B cell (primary cell): ENCODE results near the gene YBEY. TPM values are rescaled to one million over a fixed set of nuclear protein-coding genes. Genes with fewer than 3 reads are reported as not detected.
"Not testable (repeated sequence)": the region's sequence is repeated elsewhere in the genome, so short reads cannot be mapped to it uniquely, and the experiment has no call there.

Experiments used
- ATAC-seq: fragments of 200-7000 bp; cut with Tn5 transposase; one replicate; pipeline ENCODE4 v1.10.0; 2021; ENCODE audit warnings: low read depth, mild to moderate bottlenecking, moderate number of reproducible peaks, moderate library complexity
- CTCF ChIA-PET: fragments of 350-600 bp; sonication (Branson Sonifier 250); formaldehyde crosslinking; loops from one replicate; lab custom pipeline; 2021; ENCODE audit warnings: antibody characterized with exemption, inconsistent platforms; lab: Charles Lee
- POLR2A ChIA-PET: fragments of 350-600 bp; sonication (Branson Sonifier 250); formaldehyde crosslinking; loops from one replicate; lab custom pipeline; 2021; ENCODE audit warnings: antibody characterized with exemption; lab: Charles Lee
- DNase-seq: peaks from one replicate; pipeline ENCODE4 v3.0.0; 2013
- H2AFZ ChIP-seq: 2 replicates; pipeline ENCODE4 v1.6.1; 2012; ENCODE audit warnings: mild to moderate bottlenecking, low read depth, low read length; ENCODE audit not compliant: insufficient read depth, poor library complexity, severe bottlenecking
- H3K27ac ChIP-seq, 2 donors: 1 replicate in 1 of 2; 2 replicates in 1 of 2; pipeline ENCODE4 v1.5.1; 2012 to 2013; ENCODE audit warnings: low read length in 2 of 2, mild to moderate bottlenecking in 2 of 2, moderate library complexity in 1 of 2
- H3K27me3 ChIP-seq, 4 experiments: fragments of 200-600 bp in 1 of 4; sonication (generic) in 1 of 4; replicated peaks in 1 of 4; 1 replicate in 2 of 4; 2 replicates in 2 of 4; pipeline versions ENCODE4 v1.6.1 to v1.7.0; 2013 to 2016; ENCODE audit warnings: low read length in 3 of 4, mild to moderate bottlenecking in 2 of 4, mixed read lengths in 1 of 4, moderate library complexity in 1 of 4; ENCODE audit not compliant: insufficient read depth in 4 of 4, control insufficient read depth in 3 of 4; ENCODE audit errors: control extremely low read depth in 1 of 4
- H3K36me3 ChIP-seq, 2 experiments: replicated peaks in 1 of 2; 1 replicate in 1 of 2; 2 replicates in 1 of 2; pipeline versions ENCODE4 v1.6.1 to v1.7.1; 2013; ENCODE audit warnings: low read length in 1 of 2; ENCODE audit not compliant: insufficient read depth in 2 of 2, control insufficient read depth in 1 of 2; ENCODE audit errors: control extremely low read depth in 1 of 2, extremely low read depth in 1 of 2
- H3K4me1 ChIP-seq, 2 donors: fragments of 200-600 bp in 1 of 2; sonication (generic) in 1 of 2; 1 replicate in 1 of 2; 2 replicates in 1 of 2; pipeline versions ENCODE4 v1.5.1 to v1.6.1; 2013 to 2017; ENCODE audit warnings: low read length in 2 of 2; ENCODE audit not compliant: control insufficient read depth in 2 of 2, insufficient read depth in 2 of 2
- H3K4me2 ChIP-seq: replicated peaks from 2 replicates; pipeline ENCODE3; 2012; ENCODE audit warnings: mild to moderate bottlenecking, low read depth, low read length; ENCODE audit not compliant: poor library complexity, severe bottlenecking
- H3K4me3 ChIP-seq, 5 experiments: fragments of 200-600 bp in 1 of 5; sonication (generic) in 1 of 5; 1 replicate in 3 of 5; 2 replicates in 2 of 5; pipeline versions ENCODE4 v1.5.1 to v1.7.0; 2011 to 2016; ENCODE audit warnings: low read length in 4 of 5, mild to moderate bottlenecking in 4 of 5, low read depth in 2 of 5, control low read depth in 1 of 5, moderate library complexity in 1 of 5; ENCODE audit not compliant: insufficient read depth in 1 of 5; ENCODE audit errors: control extremely low read depth in 1 of 5, extremely low read depth in 1 of 5
- H3K79me2 ChIP-seq: fragments of 200-600 bp; sonication (generic); one replicate; pipeline ENCODE4 v1.6.0; 2016; ENCODE audit warnings: low read length; ENCODE audit not compliant: control insufficient read depth, insufficient read depth
- H3K9ac ChIP-seq: fragments of 200-600 bp; sonication (generic); 2 replicates; pipeline ENCODE4 v1.6.1; 2017; ENCODE audit warnings: mild to moderate bottlenecking, low read length, moderate library complexity
- H3K9me3 ChIP-seq, 3 donors: one replicate each; pipeline versions ENCODE4 v1.6.1 to v1.7.1; 2013; ENCODE audit warnings: low read length in 2 of 3; ENCODE audit not compliant: control insufficient read depth in 2 of 3, insufficient read depth in 1 of 3; ENCODE audit errors: control extremely low read depth in 1 of 3
- H4K20me1 ChIP-seq: 2 replicates; pipeline ENCODE4 v1.6.0; 2012; ENCODE audit warnings: mild to moderate bottlenecking, low read length; ENCODE audit not compliant: insufficient read depth, control insufficient read depth, poor library complexity, severe bottlenecking
- H3K27ac Mint-ChIP-seq: one replicate; pipeline ENCODE4 v1.8.0; 2021; ENCODE audit warnings: mixed read lengths
- H3K27me3 Mint-ChIP-seq: one replicate; pipeline ENCODE4 v1.8.0; 2021; ENCODE audit warnings: mixed read lengths
- H3K4me1 Mint-ChIP-seq: one replicate; pipeline ENCODE4 v1.8.0; 2021; ENCODE audit warnings: mixed read lengths
- H3K4me3 Mint-ChIP-seq: one replicate; pipeline ENCODE4 v1.8.0; 2021; ENCODE audit warnings: mixed read lengths
- H3K9me3 Mint-ChIP-seq: one replicate; pipeline ENCODE4 v1.8.0; 2022; ENCODE audit warnings: mixed read lengths; ENCODE audit not compliant: insufficient read depth
- EZH2 ChIP-seq: IDR thresholded peaks from 2 replicates; pipeline ENCODE4 v1.6.1; 2012; ENCODE audit warnings: borderline replicate concordance, low read depth, mild to moderate bottlenecking, moderate library complexity, low read length; ENCODE audit not compliant: insufficient read depth, poor library complexity, severe bottlenecking
- WGBS: methylation state at CpG from one replicate; pipeline ENCODE4 v1.1.5; 2013; ENCODE audit warnings: missing lambda C conversion rate; ENCODE audit not compliant: insufficient coverage; 5-methylcytosine and 5-hydroxymethylcytosine counted together
- intact Hi-C: fragments of 100-400 bp; cut with micrococcal nuclease; formaldehyde crosslinking; loops from one replicate; pipeline ENCODE4 v1.10.0; 2022
- polyA plus RNA-seq: library from polyadenylated mRNA; depleted of rRNA; stranded (reverse); fragments of >200 nt; gene quantifications from 2 replicates; pipeline ENCODE4 v1.2.3, GENCODE V29; 2012
- total RNA-seq, 2 donors: library from RNA; stranded (reverse); fragments of 120-200 nt in 1 of 2; gene quantifications; 1 replicate in 1 of 2; 2 replicates in 1 of 2; pipeline versions ENCODE4 v1.2.3 to v1.2.4, GENCODE V29; 2013 to 2022
- TF ChIP-seq, protein P1 (sequence below): fragments of 200-600 bp; IDR thresholded peaks from one replicate; pipeline ENCODE4 v1.8.0; 2022; ENCODE audit warnings: antibody characterized with exemption, mild to moderate bottlenecking

Gene YBEY
- total and polyA plus RNA-seq, 2 donors (not counting 1 experiment from before 2014, with no cell fraction given) = 15.0 to 21.6 TPM

- Mint-ChIP-seq H3K27ac (no peak overlapping the region), H3K27me3 (no peaks in the 10 kb centered on the region), H3K9me3 (no peaks in the 10 kb centered on the region), H3K4me1 (no peaks in the 10 kb centered on the region), H3K4me3 (no peak overlapping the region)
- H2AFZ ChIP-seq = no peak overlapping the region
- H3K79me2 ChIP-seq = no peaks in the 10 kb centered on the region
- H3K9ac ChIP-seq = no peak overlapping the region
- POLR2A ChIA-PET = interaction anchor here (0.7 kb wide), 1 partner anchor 22 kb away, joined by 6 read pairs; no protein-coding TSS in a partner anchor
- H3K4me2 ChIP-seq = no peak overlapping the region
- no peaks in the 10 kb centered on the region for H4K20me1 ChIP-seq
- H3K36me3 ChIP-seq = peaks cover 2 to 67% of the 10 kb centered on the region in 2 experiments
- CTCF ChIA-PET = no interaction called here
- no peak for DNase-seq
- no peaks in the 10 kb centered on the region for H3K4me1 ChIP-seq
- TF ChIP-seq, protein P1, sequence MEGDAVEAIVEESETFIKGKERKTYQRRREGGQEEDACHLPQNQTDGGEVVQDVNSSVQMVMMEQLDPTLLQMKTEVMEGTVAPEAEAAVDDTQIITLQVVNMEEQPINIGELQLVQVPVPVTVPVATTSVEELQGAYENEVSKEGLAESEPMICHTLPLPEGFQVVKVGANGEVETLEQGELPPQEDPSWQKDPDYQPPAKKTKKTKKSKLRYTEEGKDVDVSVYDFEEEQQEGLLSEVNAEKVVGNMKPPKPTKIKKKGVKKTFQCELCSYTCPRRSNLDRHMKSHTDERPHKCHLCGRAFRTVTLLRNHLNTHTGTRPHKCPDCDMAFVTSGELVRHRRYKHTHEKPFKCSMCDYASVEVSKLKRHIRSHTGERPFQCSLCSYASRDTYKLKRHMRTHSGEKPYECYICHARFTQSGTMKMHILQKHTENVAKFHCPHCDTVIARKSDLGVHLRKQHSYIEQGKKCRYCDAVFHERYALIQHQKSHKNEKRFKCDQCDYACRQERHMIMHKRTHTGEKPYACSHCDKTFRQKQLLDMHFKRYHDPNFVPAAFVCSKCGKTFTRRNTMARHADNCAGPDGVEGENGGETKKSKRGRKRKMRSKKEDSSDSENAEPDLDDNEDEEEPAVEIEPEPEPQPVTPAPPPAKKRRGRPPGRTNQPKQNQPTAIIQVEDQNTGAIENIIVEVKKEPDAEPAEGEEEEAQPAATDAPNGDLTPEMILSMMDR = no peak
- TF ChIP-seq EZH2 = no peak
- ATAC-seq = no peak
- intact Hi-C loops = no loop called here
- WGBS = 100% methylated on average over 1 of the region's 5 CpGs
- no peak overlapping the region for H3K27ac ChIP-seq
- H3K9me3 ChIP-seq = no peaks in the 10 kb centered on the region
- no peaks in the 10 kb centered on the region for H3K27me3 ChIP-seq
- H3K4me3 ChIP-seq = no peak overlapping the region
These were observed 48.7 kb upstream of the YBEY start for GRCh38 chr21:46237474-46237873.

GRCh38 chr21:46239817-46240325 lies 46.3 kb upstream of the YBEY start:
- ChIA-PET POLR2A (no interaction called here), CTCF (interaction anchor here (1.3 kb wide), 1 partner anchor 11 kb away, joined by 5 read pairs; no protein-coding TSS in a partner anchor)
- Histone ChIP-seq H4K20me1 (no peaks in the 10 kb centered on the region), H3K27ac (no peak overlapping the region), H3K4me3 (no peak overlapping the region), H2AFZ (no peak overlapping the region), H3K4me2 (no peak overlapping the region), H3K27me3 (no peaks in the 10 kb centered on the region), H3K79me2 (peaks cover 5% of the 10 kb centered on the region), H3K9me3 (no peaks in the 10 kb centered on the region), H3K9ac (no peak overlapping the region), H3K36me3 (peaks cover 2 to 82% of the 10 kb centered on the region in 2 experiments), H3K4me1 (no peaks in the 10 kb centered on the region)
- Mint-ChIP-seq H3K9me3 (no peaks in the 10 kb centered on the region), H3K27ac (no peak overlapping the region), H3K27me3 (no peaks in the 10 kb centered on the region), H3K4me1 (no peaks in the 10 kb centered on the region), H3K4me3 (no peak overlapping the region)
- ATAC-seq = no peak
- DNase-seq = no peak
- intact Hi-C loops = no loop called here
- no peak for TF ChIP-seq EZH2
- TF ChIP-seq, protein P1 = no peak
- 92% methylated on average over 7 of the region's 7 CpGs for WGBS

DNA sequence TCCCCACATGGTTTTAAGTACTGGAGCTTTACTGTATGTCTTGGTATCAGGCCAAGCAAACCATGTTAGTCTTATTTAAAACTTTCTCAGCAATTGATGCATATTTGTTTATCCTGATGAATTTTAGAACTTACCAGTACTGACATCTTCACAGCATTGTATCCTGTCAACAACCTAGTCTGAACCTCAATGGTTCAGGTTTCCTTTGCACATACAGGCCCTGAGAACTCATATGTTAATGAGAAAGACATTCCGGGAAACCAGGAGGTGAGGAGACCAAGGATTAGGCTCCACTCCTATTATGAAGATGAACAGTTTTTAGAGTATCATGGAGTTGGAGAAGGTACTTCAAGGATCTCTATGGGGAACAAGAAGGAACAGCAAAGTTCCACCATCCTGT lies 44.6 kb upstream of the YBEY start:
- H3K79me2 ChIP-seq, POLR2A ChIA-PET, H3K9me3 Mint-ChIP-seq, DNase-seq, H3K4me3 ChIP-seq, H3K27ac ChIP-seq, H3K9me3 ChIP-seq, intact Hi-C loops, H3K4me1 ChIP-seq, H3K4me3 Mint-ChIP-seq, CTCF ChIA-PET, H2AFZ ChIP-seq, H3K4me2 ChIP-seq, H3K9ac ChIP-seq, H4K20me1 ChIP-seq, H3K27me3 Mint-ChIP-seq, H3K4me1 Mint-ChIP-seq, ATAC-seq, H3K27ac Mint-ChIP-seq, H3K27me3 ChIP-seq: not testable (repeated sequence)
- no CpG with 5 or more reads among the region's 1 CpG for WGBS
- H3K36me3 ChIP-seq = peaks cover 5 to 82% of the 10 kb centered on the region in 2 experiments
